GM03348 (cell line): ENCODE measurements around the gene RNF223.
"Not testable (repeated sequence)": the region's sequence is repeated elsewhere in the genome, so short reads cannot be mapped to it uniquely, and the experiment has no call there.

ENCODE experiments used
- DNase-seq: peaks from one replicate; pipeline ENCODE4 v3.0.0; 2012; ENCODE audit warnings: low spot score

The RNF223 gene

DNA sequence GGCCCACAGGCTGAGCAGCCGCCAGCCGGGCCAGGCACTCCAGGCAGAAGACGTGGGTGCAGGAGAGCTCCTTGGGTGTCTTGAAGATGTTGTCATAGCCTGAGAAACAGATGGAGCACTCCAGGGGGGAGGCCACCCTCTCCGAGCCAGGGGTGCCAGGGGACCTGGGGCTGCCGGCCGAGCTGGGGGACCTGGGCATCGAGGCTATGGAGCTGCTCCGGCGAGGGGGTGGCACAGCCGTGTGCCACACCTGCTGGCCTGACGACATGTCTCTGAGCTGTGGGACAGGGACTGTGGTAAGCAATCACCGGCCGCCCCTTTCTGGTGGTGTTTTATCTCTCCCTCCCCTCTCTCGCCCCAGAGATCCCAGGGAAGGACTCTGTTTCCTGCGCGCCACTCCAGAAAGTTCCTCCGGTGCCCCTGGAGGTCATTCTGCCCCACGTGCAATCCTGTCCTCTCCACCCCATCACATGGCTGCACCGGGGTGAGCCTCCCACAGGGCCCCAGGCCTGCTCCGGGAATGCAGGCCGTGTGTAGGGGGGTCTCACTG is 1.7 kb downstream of the RNF223 start:
- no peak for DNase-seq

DNA sequence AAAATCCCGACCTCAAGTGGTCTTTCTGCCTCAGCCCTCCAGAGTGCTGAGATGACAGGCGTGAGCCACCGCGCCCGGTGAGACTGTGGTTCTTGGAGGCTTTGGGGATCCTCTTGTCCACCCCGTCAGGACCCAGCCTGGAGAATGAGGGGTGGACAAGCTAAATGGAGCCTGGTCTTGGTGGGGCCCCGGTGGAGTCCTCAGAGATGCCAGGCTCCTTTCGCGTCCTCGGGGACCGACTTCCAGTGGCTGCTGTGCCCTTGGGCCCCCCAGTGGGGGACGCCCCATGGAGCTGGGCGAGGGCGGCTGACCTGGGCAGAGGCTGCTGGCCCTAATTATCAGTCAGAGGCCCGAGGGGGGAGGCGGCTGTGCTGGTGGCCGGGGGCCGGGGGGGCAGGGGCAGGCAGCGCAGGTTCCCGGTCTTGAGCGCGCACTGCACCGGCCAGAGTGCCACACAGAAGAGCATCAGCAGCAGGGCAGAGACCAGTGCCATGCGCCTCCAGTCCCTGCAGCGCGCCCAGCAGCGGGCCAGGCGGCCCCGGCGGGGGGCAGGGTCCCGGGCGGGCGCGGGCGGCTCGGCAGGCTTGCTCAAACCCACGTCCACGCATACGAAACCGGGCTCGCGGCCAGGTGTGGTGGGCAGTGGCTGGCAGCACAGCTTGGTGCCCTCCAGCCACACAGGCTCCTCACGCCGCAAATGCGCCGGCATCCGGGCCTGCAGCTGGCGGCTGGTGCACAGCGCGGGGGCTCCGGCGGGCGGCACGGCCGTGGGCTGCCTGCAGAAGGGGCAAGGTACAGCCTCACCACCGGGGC is 2.4 kb downstream of the RNF223 start:
- DNase-seq: no peak

DNA sequence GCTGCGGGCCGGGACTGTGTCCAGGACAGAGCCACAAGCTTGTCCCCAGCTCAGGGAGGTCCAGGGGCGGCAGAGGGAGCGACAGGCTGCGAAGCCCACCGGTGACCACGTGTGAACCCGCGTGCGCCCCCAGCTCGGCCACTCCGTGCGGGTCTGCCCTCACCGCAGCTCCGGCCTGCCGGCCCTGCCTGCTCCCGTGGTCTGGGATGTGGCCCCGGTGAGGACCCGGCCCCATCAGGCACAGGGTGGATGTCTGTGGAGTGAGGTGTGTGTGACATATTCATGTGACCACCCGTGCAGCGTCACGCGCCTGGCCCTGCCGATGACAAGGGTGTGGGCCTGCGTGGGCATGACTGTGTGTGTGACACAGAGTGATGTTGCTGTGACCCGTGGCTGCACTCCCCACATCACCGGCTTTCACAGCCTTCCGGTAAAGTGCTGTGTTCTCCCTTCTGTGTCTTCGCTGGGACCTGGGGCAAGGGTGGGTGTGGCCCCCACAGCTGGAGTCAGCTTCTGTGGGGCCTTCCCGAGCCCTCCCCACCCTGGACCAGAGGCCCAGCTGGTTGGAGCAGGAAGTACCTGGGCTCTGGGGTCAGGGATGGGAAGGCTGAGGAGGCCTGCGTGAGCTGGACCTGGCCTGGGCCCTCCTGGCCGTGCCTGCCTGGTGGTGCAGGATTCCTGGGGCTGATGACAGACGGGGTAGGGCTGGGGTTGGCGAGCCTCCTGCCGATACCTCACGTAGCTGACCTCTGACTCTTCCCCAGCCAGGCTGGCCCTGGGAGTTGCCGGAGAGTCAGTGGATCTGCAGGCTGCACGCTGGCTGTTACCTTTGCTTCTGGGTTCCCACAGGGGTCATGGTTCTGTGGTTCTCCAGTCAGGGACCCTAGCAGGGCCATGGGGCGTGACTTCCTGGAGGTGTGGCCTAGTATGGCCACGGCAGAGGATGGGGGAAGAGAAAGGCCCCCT is 4.1 kb downstream of the RNF223 start:
- DNase-seq: no peak

DNA sequence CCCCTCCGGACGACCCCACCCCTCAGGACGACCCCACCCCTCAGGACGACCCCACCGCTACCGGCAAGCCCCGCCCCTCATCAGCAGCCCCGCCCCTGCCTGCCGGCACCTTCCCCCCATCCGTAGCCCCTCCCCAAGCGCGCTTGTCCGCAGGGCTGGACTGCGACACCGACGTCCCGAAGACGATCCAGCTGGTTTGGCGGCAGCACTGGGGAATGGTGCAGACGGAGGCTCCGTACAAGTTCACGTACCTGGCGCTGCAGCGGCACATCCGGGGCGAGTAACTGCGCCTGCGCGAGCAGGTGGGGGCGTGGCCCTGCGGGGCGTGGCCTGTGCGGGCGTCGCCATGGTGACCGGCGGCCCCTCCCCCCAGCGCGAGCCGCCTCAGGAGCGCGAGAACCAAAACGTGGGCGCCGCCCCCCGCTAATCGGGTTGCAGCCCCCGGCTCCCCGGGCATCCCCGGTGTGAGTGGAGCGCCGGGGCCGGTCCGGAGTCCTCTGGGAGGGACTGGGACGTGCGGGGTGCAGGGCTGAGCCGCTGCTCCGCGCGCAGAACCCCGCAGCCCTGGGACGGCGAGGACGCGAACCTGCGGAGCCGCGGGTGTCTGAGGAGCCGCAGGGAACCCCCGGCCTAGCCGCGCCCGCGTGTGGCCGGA is 4.9 kb downstream of the RNF223 start:
- peak; percentile 90 for DNase-seq

DNA sequence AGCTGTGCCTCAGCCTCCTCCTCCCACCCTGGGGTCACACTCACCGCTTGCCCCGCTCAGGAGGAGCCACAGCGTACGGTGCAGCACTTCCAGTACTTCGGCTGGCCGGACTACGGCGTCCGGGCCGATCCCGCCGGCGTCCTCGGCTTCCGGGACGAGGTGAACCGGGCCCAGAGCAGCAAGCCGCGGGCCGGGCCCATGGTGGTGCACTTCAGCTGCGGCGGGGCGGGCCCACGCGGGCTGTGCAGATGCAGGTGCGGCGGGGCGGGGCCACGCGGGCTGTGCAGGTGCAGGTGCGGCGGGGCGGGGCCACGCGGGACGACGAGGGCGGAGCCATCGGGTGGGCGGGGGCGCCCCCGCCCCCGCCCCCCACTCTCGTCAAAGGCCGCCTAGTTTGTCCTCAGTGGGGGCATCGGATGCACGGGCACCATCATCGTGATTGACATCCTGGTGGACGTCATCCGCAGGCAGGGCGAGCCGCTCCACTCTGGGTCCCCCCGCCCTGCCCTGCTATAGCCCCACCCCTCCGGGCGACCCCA is 5.5 kb downstream of the RNF223 start:
- no peak for DNase-seq

DNA sequence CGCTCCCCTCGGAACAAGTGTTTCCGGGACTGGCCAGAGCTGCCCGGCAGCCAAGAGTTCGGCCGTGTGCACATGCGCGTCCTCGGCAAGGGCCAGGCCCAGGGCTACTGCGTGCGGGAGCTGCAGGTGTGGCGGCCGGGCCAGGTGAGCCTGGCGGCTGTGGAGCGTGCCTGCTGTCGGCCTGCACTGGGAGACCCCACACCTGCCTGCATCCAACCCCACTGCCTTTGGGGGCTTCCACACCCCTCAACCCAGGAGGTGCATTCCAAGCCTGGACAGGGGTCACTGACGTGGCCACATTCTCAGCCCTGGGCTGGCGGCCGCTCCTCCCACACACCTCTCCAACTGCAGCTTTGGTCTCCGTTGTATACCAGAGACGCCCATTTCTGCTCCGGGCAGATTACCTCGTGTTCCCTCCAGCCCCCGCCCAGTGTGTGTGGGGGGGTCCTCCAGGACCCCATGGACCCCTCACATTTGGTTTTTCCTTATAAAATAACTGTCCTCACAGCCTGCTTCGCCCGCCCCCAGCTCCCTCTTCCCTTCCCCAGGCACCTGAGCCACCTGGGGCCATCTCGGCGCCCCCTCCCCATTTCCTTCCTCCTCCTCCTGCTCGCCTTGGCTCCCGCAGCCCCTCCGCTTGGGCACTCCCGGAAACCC is 6.1 kb downstream of the RNF223 start:
- no peak for DNase-seq

DNA sequence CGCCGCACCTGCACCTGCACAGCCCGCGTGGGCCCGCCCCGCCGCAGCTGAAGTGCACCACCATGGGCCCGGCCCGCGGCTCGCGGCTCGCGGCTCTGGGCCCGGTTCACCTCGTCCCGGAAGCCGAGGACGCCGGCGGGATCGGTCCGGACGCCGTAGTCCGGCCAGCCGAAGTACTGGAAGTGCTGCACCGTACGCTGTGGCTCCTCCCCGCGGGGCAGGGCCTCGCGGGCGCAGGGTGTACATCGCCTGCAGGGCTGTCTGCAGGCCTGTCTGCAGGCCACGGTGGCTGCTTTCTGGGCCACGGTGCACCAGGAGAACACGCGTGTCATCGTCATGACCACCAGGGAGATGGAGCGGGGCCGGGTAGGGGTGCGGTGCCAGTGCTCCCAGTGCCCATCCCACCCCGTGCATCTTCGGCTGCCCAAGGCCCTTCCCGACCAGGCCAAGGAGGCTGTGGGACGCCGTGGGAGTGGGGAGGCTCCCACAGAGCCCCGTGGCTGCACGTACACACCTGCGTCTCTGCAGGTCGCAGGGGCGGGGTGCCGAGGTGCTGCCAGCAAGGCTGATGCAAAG is 6.7 kb downstream of the RNF223 start:
- DNase-seq: no peak

DNA sequence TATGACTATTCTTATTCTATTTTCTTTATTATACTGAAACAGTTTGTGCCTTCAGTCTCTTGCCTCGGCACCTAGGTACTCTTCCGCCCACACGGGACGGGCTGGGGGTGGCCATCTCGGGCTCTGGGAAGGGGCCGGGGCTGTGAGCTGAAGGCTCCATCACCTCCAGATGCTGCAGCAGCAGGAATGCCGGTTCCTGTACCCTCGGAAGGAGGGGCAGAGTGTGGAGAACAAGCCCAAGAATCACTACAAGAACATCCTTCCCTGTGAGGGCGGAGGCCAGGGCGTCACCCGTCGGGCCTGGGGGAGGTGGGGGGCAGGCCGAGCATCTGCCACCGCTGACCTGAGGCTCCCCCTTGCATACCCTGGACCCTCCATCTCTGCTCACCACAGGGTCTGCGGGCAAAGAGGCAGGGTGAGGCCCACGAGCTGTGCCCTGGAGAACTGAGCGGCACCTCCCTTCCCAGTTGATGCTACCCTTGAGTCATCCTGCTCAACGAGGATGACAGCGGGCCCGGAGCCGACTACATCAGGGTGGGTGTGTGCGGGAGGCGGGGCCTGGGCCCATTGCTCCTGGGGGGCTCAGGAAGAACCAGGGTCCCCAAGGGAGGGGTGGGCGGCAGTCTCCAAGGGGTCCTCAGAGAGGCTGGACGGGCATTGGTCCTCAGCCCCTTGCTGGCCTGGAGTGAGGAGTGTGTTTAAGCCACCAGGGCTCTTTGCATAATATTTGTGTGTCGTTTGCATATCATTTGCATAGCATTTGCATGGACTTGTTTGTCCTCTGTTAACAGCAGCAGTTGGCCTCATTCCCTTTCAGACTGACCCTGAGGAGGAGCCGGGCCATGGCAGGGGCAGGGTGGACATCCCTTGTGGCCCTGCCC is 7.5 kb downstream of the RNF223 start:
- DNase-seq: no peak

DNA sequence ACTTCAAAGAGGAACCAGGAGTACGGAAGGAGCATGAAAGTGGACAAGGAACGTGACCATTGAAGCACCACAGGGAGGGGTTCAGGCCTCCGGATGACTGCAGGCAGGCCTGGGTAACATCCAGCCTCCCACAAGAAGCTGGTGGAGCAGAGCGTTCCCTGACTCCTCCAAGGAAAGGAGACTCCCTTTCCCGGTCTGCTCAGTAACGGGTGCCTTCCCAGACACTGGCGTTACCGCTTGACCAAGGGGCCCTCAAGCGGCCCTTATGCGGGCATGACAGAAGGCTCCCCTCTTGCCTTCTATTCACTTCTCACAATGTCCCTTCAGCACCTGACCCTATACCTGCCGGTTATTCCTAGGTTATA is 8.2 kb downstream of the RNF223 start:
- DNase-seq: not testable (repeated sequence)

DNA sequence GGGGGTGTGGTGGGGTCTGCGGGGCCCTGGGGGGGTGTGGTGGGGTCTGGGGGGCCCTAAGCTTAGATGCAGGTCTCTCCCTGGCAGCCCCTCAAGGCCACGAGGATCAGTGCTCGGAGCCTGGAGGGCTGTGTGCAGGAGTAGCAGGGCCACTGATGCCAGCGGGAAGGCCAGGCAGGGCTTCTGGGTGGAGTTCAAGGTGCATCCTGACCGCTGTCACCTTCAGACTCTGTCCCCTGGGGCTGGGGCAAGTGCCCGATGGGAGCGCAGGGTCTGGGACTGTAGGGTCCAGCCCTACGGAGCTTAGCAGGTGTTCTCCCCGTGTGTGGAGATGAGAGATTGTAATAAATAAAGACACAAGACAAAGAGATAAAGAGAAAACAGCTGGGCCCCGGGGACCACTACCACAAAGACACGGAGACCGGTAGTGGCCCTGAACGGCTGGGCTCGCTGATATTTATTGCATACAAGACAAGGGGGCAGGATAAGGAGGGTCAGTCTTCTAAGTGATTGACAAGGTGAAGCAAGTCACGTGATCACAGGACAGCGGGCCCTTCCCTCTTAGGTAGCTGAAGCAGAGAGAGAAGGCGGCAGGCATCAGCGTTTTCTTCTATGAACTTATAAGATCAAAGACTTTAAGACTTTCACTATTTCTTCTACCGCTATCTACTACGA is 8.7 kb downstream of the RNF223 start:
- DNase-seq: no peak

DNA sequence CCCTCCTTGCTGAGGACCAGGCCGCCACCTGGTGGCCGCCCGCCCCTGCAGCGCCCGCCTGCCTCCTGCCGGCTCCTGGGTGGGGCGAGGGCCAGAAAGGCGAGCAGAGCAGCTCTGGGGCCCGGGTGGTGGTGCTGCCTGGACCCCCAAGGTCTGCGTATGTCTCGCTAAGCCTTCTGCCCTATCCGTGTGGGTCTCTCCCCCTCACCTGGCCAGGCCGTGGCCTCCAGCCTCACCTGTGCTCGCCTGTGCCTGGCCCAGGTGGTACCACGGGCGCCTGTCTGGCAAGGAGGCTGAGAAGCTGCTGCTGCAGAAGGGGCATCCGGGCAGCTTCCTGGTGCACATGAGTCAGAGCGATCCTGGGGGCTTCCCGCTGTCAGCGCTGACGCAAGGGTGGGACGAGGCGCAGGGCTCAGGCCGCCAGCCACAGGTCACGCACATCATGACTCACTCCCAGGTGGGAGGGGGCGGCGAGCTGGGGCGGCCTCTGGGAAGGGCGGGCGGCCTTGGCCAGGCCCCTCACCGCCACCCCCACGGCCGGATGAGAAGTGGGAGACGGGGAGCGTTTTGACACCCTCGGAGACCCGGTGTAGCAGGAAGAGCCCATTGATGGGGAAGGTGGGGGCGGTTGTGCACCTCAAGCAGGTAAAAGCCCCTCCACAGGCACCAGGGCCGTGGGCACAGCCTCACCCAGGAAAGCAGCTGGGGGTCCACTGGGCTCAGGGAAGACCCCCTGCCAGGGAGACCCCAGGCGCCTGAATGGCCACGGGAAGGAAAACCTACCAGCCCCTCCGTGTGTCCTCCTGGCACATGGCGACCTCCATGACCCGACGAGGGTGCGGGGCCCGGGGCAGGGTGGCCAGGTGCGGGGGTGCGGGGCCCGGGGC is 9.9 kb downstream of the RNF223 start:
- peak; percentile 89 for DNase-seq

DNA sequence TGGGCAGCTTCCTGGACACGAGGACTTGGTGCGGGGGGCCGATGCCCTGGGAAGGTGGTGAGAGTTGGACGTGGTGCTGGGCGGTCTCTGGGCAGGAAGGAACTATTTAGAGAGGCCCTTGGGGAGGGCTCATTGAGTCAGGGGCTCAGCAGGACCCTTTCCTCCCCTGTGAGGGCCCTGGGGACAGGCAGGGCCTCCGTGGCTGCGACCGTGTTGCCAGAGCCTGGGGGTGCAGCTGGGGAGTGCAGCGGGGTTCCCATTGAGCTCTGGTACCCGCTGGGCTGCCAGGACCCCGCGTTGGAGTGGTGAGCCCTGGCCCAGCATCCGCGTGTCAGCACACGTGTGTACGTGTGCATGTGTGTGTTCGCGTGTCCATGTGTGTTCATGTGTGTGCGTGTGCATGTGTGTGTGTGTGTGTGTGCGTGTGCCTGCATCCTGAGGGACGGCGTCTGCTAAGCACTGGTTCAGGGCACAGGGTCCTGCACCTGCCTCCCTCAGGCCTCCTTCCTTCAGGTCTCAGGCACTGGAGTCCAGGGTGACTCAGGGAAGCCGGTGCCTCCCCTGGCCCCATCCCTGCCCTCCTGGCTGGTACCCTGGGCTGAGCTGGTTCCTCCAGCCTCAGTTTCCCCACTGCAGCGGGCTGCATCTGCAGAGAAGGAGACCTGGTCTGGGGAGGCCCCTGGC is 10.7 kb downstream of the RNF223 start:
- DNase-seq: no peak

DNA sequence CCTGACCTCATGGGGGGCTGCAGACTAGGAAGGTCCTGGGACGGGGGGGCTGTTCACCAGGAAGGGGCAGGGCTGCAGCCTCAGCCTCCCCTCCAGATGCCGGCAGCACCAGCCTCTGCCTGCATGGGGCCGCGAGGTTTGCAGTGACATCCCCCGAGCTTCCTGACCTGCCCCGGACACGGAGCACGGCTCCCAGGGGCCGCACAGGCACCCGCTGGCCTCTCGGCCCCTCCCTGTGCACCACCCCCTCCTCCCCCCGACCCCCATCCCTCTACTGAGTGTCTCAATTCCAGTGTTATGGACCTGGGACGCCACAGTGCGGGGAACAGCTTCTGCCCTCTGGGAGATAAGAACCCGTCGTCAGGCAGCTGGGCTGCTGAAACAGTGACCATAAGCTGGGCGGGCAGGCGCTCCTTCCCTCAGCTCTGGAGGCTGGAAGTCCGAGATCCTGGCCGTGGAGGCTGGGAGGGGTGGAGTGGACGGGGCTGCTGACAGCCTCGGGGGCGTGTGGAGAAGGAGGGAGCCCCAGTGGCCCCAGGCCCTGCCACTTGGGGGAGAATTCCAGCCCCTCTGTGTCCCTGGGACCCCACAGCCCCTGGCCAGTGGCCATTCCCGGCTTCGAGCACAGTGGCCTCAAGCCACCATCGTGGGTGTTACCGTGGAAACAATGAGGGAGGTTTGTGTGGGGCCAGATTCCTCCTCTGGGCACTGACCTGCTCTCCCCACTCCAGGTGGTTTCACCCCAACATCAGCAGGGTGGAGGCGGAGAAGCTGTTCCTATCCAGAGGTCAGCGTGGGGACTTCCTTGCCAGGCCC is 11.6 kb downstream of the RNF223 start:
- DNase-seq: no peak

DNA sequence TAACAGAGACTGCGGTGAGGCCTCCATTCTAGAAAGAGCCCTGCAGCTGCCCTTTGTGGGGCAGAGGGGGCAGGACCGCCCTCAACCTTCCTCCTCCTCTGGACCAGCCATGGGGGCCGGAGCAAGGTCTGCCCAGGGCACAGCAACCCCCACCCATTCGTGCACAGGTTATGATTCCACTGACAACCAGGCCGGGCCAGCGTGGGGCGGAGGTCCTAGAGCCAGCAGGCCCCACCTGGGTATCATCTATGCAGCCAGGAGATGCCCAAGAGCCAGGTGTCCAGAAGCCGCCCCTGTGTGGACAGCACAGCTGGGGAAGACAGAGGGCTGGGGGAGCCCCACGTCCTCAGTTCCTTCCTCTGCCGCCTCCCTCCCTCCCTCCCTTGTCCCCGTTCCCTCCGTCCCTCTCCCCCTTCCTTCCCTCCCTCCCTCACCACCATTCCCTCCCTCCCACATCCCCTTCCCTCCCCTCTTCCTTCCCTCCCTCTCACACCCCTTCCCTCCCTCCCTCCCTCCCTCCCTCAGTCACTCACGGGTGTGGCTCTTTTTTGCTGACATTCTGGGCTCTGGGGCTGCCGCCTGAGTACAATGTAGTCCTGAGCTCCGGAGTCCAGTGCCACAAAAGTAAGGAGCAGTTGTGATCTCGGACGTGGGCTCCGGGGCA is 12.3 kb downstream of the RNF223 start:
- DNase-seq: no peak

DNA sequence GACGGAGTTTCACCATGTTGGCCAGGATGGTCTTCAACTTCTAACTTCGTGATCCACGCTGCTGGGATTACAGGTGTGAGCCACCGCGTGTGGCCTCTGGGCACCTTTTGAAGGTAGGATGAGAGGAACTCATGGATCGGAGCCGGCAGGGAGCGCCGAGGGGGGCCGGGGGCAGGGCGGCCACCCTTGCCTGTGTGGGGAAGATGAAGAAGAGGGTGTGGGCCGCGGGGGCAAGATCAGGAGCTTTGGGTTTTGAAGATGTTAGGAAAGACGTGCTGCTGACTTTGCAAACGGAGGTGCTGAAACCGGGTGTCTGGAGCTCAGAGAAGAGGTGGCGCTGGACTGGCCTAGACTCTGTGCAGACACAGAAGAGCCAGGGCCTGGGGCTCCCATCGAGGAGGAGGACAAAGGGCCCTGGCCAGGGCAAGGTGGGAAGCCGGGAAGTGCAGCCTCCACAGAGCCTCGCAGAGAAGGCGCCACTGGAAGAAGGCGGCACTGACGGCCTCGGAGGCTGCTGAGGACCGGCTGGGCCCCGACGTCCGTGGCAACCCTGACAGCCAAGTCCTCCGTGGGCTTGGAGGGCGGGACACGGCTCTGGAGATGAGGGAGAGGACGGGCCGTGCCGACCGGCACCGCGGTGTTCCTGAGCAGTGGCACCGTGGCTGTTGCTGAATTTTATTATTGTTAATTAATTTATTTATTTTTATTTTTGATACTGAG is 13.7 kb downstream of the RNF223 start:
- no peak for DNase-seq
